ENCODE data around the gene RBM6.

RBM6 gene

GRCh38 chr3:50089609-50089945, 149.6 kb downstream of the RBM6 start:
- 0 out of 2 replicates have a peak, but pooled peaks have one; percentile 21 for TF ChIP-seq ZNF561 (tag by site-specific recombination; IDR thresholded peaks at IDR 0.05; ENCODE audit: borderline replicate concordance)
- TF ChIP-seq ZNF341 (tag by site-specific recombination; IDR thresholded peaks at IDR 0.05; ENCODE audit: low read depth) = peak; percentile 78
- TF ChIP-seq SP7 (tag by site-specific recombination; IDR thresholded peaks at IDR 0.05) = no peak
- TF ChIP-seq ZNF18 (tag by site-specific recombination; IDR thresholded peaks at IDR 0.05) = no peak
- no peak for TF ChIP-seq ZNF596 (tag by site-specific recombination; IDR thresholded peaks at IDR 0.05)
- ChIA-PET POLR2A (no interaction called here), CTCF (interaction anchor here (0.8 kb wide), 1 partner anchor 22 kb away, joined by 3 read pairs; no protein-coding TSS in a partner anchor)
- Histone ChIP-seq H3K36me3 (ENCODE audit: control insufficient read depth in 2 of 2, insufficient read depth in 1 of 2, low read length in 2 of 2) (peaks cover 29 to 45% of the 10 kb centered on the region in 2 experiments), H3K9me3 (ENCODE audit: control insufficient read depth, insufficient read depth, low read depth, low read length) (no peaks in the 10 kb centered on the region), H3K27ac (ENCODE audit: extremely low read depth, low read depth, low read length) (peak overlapping the region; percentile 85; the same call in 1 of the 2 replicates), H3K4me1 (ENCODE audit: control insufficient read depth, insufficient read depth, low read length) (no peaks in the 10 kb centered on the region), H3K4me3 (ENCODE audit: low read depth, low read length) (peak overlapping the region; percentile 99)

- no peaks in the 10 kb centered on the region for H3K4me1 ChIP-seq (ENCODE audit: control insufficient read depth, insufficient read depth, low read length)
- CTCF ChIA-PET = no interaction called here
- H3K36me3 ChIP-seq (ENCODE audit: control insufficient read depth in 2 of 2, insufficient read depth in 1 of 2, low read length in 2 of 2) = peaks cover 42 to 59% of the 10 kb centered on the region in 2 experiments
- H3K4me3 ChIP-seq (ENCODE audit: low read depth, low read length) = no peak overlapping the region
- no peak overlapping the region for H3K27ac ChIP-seq (ENCODE audit: extremely low read depth, low read depth, low read length)
- no peaks in the 10 kb centered on the region for H3K9me3 ChIP-seq (ENCODE audit: control insufficient read depth, insufficient read depth, low read depth, low read length)
- POLR2A ChIA-PET = no interaction called here
- TF ChIP-seq ATF2 (tag by site-specific recombination; IDR thresholded peaks at IDR 0.05; ENCODE audit: low read depth) (no peak), ZNF114 (tag by site-specific recombination; IDR thresholded peaks at IDR 0.05) (no peak), ZNF510 (tag by site-specific recombination; IDR thresholded peaks at IDR 0.05; ENCODE audit: insufficient replicate concordance) (no peak), MZF1 (tag by site-specific recombination; IDR thresholded peaks at IDR 0.05; ENCODE audit: borderline replicate concordance) (no peak), ZBTB8A (tag by site-specific recombination; IDR thresholded peaks at IDR 0.05) (no peak)
Observed at GRCh38 chr3:50090984-50091383, 151.0 kb downstream of the RBM6 start.

GRCh38 chr3:50095352-50095998, 155.5 kb downstream of the RBM6 start:
- no peak overlapping the region for H3K27ac ChIP-seq (ENCODE audit: extremely low read depth, low read depth, low read length)
- H3K9me3 ChIP-seq (ENCODE audit: control insufficient read depth, insufficient read depth, low read depth, low read length) = no peaks in the 10 kb centered on the region
- H3K36me3 ChIP-seq (ENCODE audit: control insufficient read depth in 2 of 2, insufficient read depth in 1 of 2, low read length in 2 of 2) = peaks cover 84 to 97% of the 10 kb centered on the region in 2 experiments
- H3K4me3 ChIP-seq (ENCODE audit: low read depth, low read length) = no peak overlapping the region
- TF ChIP-seq PBX3 (CRISPR knock-in tag; IDR thresholded peaks at IDR 0.05) = no peak
- no peak for TF ChIP-seq ZBTB48 (tag by site-specific recombination; IDR thresholded peaks at IDR 0.05)
- TF ChIP-seq ZNF140 (tag by site-specific recombination; IDR thresholded peaks at IDR 0.05) = no peak
- TF ChIP-seq ZNF596 (tag by site-specific recombination; IDR thresholded peaks at IDR 0.05) = no peak
- TF ChIP-seq ZNF311 (tag by site-specific recombination; IDR thresholded peaks at IDR 0.05; ENCODE audit: borderline replicate concordance) = no peak
- no peak for TF ChIP-seq PRDM4 (tag by site-specific recombination; IDR thresholded peaks at IDR 0.05)
- TF ChIP-seq ZNF785 (tag by site-specific recombination; IDR thresholded peaks at IDR 0.05) = no peak
- no peak for TF ChIP-seq ZNF610 (tag by site-specific recombination; IDR thresholded peaks at IDR 0.05; ENCODE audit: borderline replicate concordance)
- CTCF ChIA-PET = interaction anchor here (0.6 to 1.6 kb wide), 2 partner anchors 25 to 187 kb away, joined by 3 read pairs; no protein-coding TSS in a partner anchor
- H3K4me1 ChIP-seq (ENCODE audit: control insufficient read depth, insufficient read depth, low read length) = no peaks in the 10 kb centered on the region
- POLR2A ChIA-PET = interaction anchor here (0.6 to 0.7 kb wide), 2 partner anchors 87 to 263 kb away, joined by 3 to 4 read pairs; no protein-coding TSS in a partner anchor

Measured in HEK293 (cell line).